ENCODE results near the gene CTR9.

CTR9 gene

DNA sequence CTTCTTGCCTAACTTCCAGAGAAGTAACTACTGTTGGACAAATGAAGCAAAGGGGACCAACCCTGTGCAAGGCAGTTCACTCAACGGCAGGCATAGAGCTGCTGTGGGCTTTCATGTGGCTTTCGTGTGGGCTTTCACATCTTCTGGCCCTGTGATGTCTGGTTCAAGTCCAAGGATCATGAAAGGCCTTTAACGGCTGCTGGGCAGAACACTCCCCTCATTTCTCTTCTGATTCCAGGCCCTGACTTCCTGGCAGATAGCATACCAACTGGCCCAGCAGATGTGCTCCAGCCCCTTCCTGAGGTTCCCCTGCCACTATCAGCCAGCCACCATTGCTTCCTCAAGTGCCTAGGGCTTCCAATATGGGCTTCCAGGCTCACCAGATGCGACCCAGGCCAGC is 28.7 kb upstream of the CTR9 start:
- H3K4me1 ChIP-seq (ENCODE audit: control insufficient read depth, low read length), result no peaks in the 10 kb centered on the region
- no peaks in the 10 kb centered on the region for H4K20me1 ChIP-seq (ENCODE audit: control insufficient read depth, insufficient read depth, low read depth, low read length)
- no peaks in the 10 kb centered on the region for H3K79me2 ChIP-seq (ENCODE audit: control insufficient read depth, low read length)
- TF ChIP-seq, protein P1, sequence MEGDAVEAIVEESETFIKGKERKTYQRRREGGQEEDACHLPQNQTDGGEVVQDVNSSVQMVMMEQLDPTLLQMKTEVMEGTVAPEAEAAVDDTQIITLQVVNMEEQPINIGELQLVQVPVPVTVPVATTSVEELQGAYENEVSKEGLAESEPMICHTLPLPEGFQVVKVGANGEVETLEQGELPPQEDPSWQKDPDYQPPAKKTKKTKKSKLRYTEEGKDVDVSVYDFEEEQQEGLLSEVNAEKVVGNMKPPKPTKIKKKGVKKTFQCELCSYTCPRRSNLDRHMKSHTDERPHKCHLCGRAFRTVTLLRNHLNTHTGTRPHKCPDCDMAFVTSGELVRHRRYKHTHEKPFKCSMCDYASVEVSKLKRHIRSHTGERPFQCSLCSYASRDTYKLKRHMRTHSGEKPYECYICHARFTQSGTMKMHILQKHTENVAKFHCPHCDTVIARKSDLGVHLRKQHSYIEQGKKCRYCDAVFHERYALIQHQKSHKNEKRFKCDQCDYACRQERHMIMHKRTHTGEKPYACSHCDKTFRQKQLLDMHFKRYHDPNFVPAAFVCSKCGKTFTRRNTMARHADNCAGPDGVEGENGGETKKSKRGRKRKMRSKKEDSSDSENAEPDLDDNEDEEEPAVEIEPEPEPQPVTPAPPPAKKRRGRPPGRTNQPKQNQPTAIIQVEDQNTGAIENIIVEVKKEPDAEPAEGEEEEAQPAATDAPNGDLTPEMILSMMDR (IDR thresholded peaks at IDR 0.05; ENCODE audit: low read depth, low read length, poor library complexity, severe bottlenecking), result no peak
- no peak for TF ChIP-seq EZH2phosphoT487 (IDR thresholded peaks at IDR 0.05; ENCODE audit: borderline replicate concordance, low read length)
- H3K4me3 ChIP-seq (ENCODE audit: low read length), result no peak overlapping the region
- H3K36me3 ChIP-seq (ENCODE audit: control insufficient read depth, low read length), result no peaks in the 10 kb centered on the region
- no peak overlapping the region for H3K4me2 ChIP-seq (ENCODE audit: low read length)
- peaks cover 8% of the 10 kb centered on the region for H3K27me3 ChIP-seq (ENCODE audit: control insufficient read depth, low read length)
- H3K9me3 ChIP-seq (ENCODE audit: control insufficient read depth, insufficient read depth, low read length), result no peaks in the 10 kb centered on the region
- H3K9me2 ChIP-seq (replicated peaks; ENCODE audit: control insufficient read depth, low read length), result no peaks in the 10 kb centered on the region
- H3K27ac ChIP-seq (ENCODE audit: low read depth, low read length), result no peak overlapping the region
- H3F3A ChIP-seq (ENCODE audit: control insufficient read depth, insufficient read depth), result no peaks in the 10 kb centered on the region

DNA sequence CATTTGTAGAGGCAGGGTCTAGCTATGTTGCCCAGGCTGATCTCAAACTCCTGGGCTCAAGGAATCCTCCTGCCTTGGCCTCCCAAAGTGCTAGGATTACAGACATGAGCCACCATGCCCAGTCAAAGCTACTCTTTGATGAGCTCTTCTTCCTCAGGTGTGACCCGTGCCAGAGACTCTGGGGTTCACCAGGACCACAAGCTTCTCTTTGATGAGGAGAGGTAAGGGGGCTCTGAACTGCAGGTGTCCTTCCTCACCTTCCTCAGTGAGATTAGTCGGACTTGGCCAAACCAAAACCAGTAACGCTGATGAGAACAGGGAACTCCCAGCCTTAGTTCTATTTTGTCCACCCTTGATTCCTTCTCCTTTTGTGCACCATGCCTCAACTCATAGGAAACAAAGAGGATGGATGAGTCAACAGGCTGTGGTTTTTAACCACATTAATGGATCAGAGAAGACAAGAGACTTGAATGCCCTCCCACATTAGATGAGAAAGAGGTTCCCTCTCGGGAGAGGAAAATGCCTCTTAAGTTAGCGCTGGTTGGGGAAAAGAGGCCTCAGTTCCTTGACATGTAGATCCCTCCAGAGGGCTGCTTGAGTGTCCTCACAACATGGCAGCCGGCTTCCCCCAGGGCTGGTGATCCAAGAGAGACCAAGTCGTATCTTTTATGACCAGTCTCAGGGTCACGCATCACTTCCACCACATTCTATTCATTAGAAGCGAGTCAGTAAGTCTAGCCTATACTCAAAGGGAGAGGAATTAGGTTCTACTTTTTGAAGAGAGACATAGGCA is 25.7 kb upstream of the CTR9 start:
- Histone ChIP-seq H3K4me3 (ENCODE audit: low read length) (no peak overlapping the region), H3K27me3 (ENCODE audit: control insufficient read depth, low read length) (peaks cover 11% of the 10 kb centered on the region; the same call in 1 of the 2 replicates), H3K36me3 (ENCODE audit: control insufficient read depth, low read length) (no peaks in the 10 kb centered on the region), H3K4me2 (ENCODE audit: low read length) (no peak overlapping the region), H3K4me1 (ENCODE audit: control insufficient read depth, low read length) (no peaks in the 10 kb centered on the region), H3K79me2 (ENCODE audit: control insufficient read depth, low read length) (no peaks in the 10 kb centered on the region), H3F3A (ENCODE audit: control insufficient read depth, insufficient read depth) (no peaks in the 10 kb centered on the region), H4K20me1 (ENCODE audit: control insufficient read depth, insufficient read depth, low read depth, low read length) (no peaks in the 10 kb centered on the region), H3K9me2 (replicated peaks; ENCODE audit: control insufficient read depth, low read length) (no peaks in the 10 kb centered on the region), H3K9me3 (ENCODE audit: control insufficient read depth, insufficient read depth, low read length) (no peaks in the 10 kb centered on the region), H3K27ac (ENCODE audit: low read depth, low read length) (no peak overlapping the region)
- no peak for TF ChIP-seq EZH2phosphoT487 (IDR thresholded peaks at IDR 0.05; ENCODE audit: borderline replicate concordance, low read length)
- TF ChIP-seq, protein P1 (IDR thresholded peaks at IDR 0.05; ENCODE audit: low read depth, low read length, poor library complexity, severe bottlenecking), result no peak

- no peak overlapping the region for H3K4me3 ChIP-seq (ENCODE audit: low read length)
- H3K79me2 ChIP-seq (ENCODE audit: control insufficient read depth, low read length), result no peaks in the 10 kb centered on the region
- H3K9me2 ChIP-seq (replicated peaks; ENCODE audit: control insufficient read depth, low read length), result no peaks in the 10 kb centered on the region
- no peaks in the 10 kb centered on the region for H3K4me1 ChIP-seq (ENCODE audit: control insufficient read depth, low read length)
- H3F3A ChIP-seq (ENCODE audit: control insufficient read depth, insufficient read depth), result no peaks in the 10 kb centered on the region
- H3K36me3 ChIP-seq (ENCODE audit: control insufficient read depth, low read length), result no peaks in the 10 kb centered on the region
- H3K27ac ChIP-seq (ENCODE audit: low read depth, low read length), result no peak overlapping the region
- H4K20me1 ChIP-seq (ENCODE audit: control insufficient read depth, insufficient read depth, low read depth, low read length), result no peaks in the 10 kb centered on the region
- no peaks in the 10 kb centered on the region for H3K9me3 ChIP-seq (ENCODE audit: control insufficient read depth, insufficient read depth, low read length)
- H3K27me3 ChIP-seq (ENCODE audit: control insufficient read depth, low read length), result peaks cover 11% of the 10 kb centered on the region; the same call in 1 of the 2 replicates
- TF ChIP-seq, protein P1 (IDR thresholded peaks at IDR 0.05; ENCODE audit: low read depth, low read length, poor library complexity, severe bottlenecking), result no peak
- TF ChIP-seq EZH2phosphoT487 (IDR thresholded peaks at IDR 0.05; ENCODE audit: borderline replicate concordance, low read length), result no peak
- H3K4me2 ChIP-seq (ENCODE audit: low read length), result no peak overlapping the region
Measured at GRCh38 chr11:10725907-10726253, 25.2 kb upstream of the CTR9 start.

Data from DOHH2 (cell line).